AG10803 (cell line): ENCODE results near the gene FGF19.

Experiments
- DNase-seq: peaks from one replicate; pipeline ENCODE4 v3.0.0; 2010; ENCODE audit warnings: low read depth
- H3K4me3 ChIP-seq: 2 replicates; pipeline ENCODE4 v1.5.1; 2011; ENCODE audit warnings: mild to moderate bottlenecking, low read length, control low read depth
- CTCF ChIP-seq: conservative IDR thresholded peaks from 2 replicates; pipeline ENCODE4 v1.5.1; 2011; ENCODE audit warnings: mild to moderate bottlenecking, low read length, control low read depth, inconsistent platforms

The FGF19 gene

GRCh38 chr11:69669486-69669885 lies 34.3 kb downstream of the FGF19 start:
- no peak overlapping the region for H3K4me3 ChIP-seq
- no peak for TF ChIP-seq CTCF
- no peak for DNase-seq

DNA sequence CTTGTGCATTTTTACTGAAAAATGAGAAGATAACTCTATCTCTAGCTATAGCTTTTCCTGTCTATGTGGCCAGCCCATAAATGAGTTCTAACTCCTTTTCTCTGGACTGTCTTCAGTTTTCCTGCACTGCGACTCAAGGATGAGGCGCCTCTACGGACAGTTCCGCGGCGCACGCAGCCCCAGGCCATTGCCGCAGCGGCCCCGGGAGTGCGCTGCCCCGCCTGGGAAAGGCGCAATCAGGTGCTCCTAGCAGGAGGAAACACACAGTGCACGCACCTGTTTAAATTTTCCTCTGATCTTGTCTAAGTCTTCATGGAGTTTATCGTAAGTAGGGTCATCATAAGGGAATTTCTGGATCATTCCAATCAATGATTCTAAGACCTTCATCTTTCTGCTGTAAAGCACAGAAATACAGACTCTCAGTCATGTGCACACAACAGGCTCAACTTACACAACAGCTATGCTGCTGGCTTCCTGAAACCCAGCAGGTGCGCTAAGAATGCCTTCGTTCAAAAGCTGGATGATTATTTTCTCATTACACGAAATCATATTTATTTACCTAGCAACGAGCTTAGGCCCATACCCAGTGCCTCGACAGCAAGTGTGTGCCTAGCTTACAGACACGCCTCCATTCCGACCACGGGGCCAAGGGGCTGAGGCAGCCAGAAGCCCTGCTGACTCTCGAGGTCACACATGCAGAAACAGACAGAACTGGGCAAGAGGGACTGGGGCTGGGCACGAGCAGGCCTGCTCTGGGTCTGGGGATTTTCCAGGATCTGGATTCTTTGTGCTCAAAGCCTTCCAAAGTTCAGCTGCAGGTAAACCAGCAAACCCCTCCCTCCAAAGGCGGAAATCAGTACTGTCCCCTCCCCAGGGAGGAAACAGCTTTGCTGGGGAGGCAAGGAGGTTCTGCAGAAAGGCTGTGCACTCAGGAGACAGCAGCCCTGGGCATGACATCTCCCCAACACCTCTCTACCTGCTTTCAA lies 35.9 kb downstream of the FGF19 start:
- no peak for TF ChIP-seq CTCF
- no peak for DNase-seq
- no peak overlapping the region for H3K4me3 ChIP-seq

GRCh38 chr11:69666752-69667536 lies 36.9 kb downstream of the FGF19 start:
- no peak for TF ChIP-seq CTCF
- H3K4me3 ChIP-seq, result no peak overlapping the region
- DNase-seq, result no peak

DNA sequence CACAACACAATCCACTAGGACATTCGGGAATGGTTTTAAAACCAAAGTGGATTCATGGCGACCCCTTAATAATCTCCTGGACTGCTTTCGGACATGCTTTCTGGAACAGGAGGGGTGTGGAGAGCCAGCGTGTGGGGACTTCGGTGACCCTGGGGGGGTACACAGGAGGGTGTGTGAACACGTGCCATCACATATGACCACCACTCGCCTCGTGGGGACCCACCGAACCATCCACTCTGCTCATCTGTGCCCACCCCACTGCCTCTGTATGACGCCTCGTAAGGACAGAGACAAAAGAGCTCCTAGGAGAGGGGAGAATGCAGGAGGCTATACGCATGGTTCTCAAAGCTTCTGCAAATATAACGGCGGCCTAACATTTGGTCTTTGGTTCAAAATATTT lies 37.6 kb downstream of the FGF19 start:
- TF ChIP-seq CTCF, result no peak
- no peak for DNase-seq

GRCh38 chr11:69665669-69666068 lies 38.2 kb downstream of the FGF19 start:
- TF ChIP-seq CTCF, result no peak
- no peak overlapping the region for H3K4me3 ChIP-seq
- no peak for DNase-seq

More for the DNA sequence above, 37.6 kb downstream of the FGF19 start:
- H3K4me3 ChIP-seq, result no peak overlapping the region

DNA sequence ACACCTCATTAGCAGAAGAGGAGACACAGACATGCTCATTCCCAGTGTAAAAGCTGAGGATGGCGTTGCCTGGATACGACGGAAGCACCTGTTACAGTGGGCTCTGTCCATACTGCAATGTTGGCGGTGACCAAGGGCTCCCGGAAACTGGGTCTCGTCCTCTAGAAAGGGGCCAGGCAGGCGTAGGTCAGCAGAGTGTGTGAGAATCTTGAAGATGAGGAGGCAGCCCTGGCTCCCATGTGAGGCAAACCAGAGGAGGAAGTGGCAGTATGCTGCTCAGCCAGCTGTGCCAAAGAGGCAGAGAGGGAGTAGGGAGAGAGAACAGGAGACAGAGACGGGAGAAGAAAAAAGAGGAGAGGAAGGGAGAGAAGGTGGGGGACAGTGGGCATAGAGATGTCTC lies 38.9 kb downstream of the FGF19 start:
- TF ChIP-seq CTCF, result no peak
- DNase-seq, result no peak

More for the DNA sequence above, 38.9 kb downstream of the FGF19 start:
- no peak overlapping the region for H3K4me3 ChIP-seq
